H1 (cell line): Measurements from ENCODE around the gene NLRC5. TPM values are rescaled to one million over a fixed set of nuclear protein-coding genes. Genes with fewer than 3 reads are reported as not detected.

Experiments
- CTCF ChIA-PET: fragments of 300-600 bp; sonication (Branson Sonifier 250); formaldehyde crosslinking; loops from one replicate; lab custom pipeline; 2021; ENCODE audit not compliant: partially characterized antibody; lab: Charles Lee
- POLR2A ChIA-PET: fragments of 300-600 bp; sonication (Branson Sonifier 250); formaldehyde crosslinking; loops from one replicate; lab custom pipeline; 2021; ENCODE audit warnings: inconsistent platforms; ENCODE audit not compliant: partially characterized antibody; lab: Charles Lee
- DNase-seq, 2 experiments: peaks; one replicate each; pipeline versions ENCODE4 v3.0.0 to v3.0.0-alpha.2; 2010 to 2022; ENCODE audit warnings: low spot score in 2 of 2, low read depth in 1 of 2, mixed read lengths in 1 of 2
- FAIRE-seq: peaks from 2 replicates; lab custom pipeline; 2011; peaks lifted over from hg19 to GRCh38; lab: Jason Lieb, UNC
- H2AFZ ChIP-seq: 2 replicates; pipeline ENCODE4 v1.8.1; 2012; ENCODE audit warnings: low read length, inconsistent platforms
- H2AK5ac ChIP-seq: 2 replicates; pipeline ENCODE4 v1.6.1; 2013; ENCODE audit warnings: low read depth, low read length
- H2BK120ac ChIP-seq: replicated peaks from 2 replicates; pipeline ENCODE3; 2013; ENCODE audit warnings: low read depth, low read length, inconsistent platforms
- H2BK12ac ChIP-seq: 2 replicates; pipeline ENCODE4 v1.6.1; 2013; ENCODE audit warnings: low read depth, low read length
- H2BK15ac ChIP-seq: 2 replicates; pipeline ENCODE4 v1.6.1; 2013; ENCODE audit warnings: low read length
- H2BK20ac ChIP-seq: 2 replicates; pipeline ENCODE4 v1.6.1; 2013; ENCODE audit warnings: low read length
- H2BK5ac ChIP-seq: 2 replicates; pipeline ENCODE4 v1.6.1; 2013; ENCODE audit warnings: low read depth, low read length
- H3K14ac ChIP-seq: 2 replicates; pipeline ENCODE4 v1.6.1; 2013; ENCODE audit warnings: inconsistent platforms; ENCODE audit not compliant: insufficient read length
- H3K18ac ChIP-seq: 2 replicates; pipeline ENCODE4 v1.6.1; 2013; ENCODE audit warnings: low read length; ENCODE audit errors: extremely low read depth
- H3K23ac ChIP-seq: 2 replicates; pipeline ENCODE4 v1.6.1; 2013; ENCODE audit warnings: inconsistent platforms; ENCODE audit not compliant: insufficient read length
- H3K23me2 ChIP-seq: 2 replicates; pipeline ENCODE4 v1.6.1; 2013; ENCODE audit warnings: low read depth, low read length
- H3K27ac ChIP-seq: 2 replicates; pipeline ENCODE4 v1.6.1; 2011; ENCODE audit warnings: low read depth, low read length, inconsistent platforms
- H3K27me3 ChIP-seq, 4 experiments: replicated peaks in 1 of 4; 1 replicate in 1 of 4; 2 replicates in 3 of 4; pipeline versions ENCODE4 v1.6.1 to v1.8.1; 2011 to 2013; ENCODE audit warnings: low read length in 3 of 4, mild to moderate bottlenecking in 3 of 4, inconsistent platforms in 2 of 4, mixed read lengths in 2 of 4, moderate library complexity in 1 of 4; ENCODE audit not compliant: control insufficient read depth in 3 of 4, insufficient read depth in 3 of 4; ENCODE audit errors: extremely low read depth in 1 of 4
- H3K36me3 ChIP-seq, 4 experiments: 2 replicates each; pipeline versions ENCODE4 v1.6.1 to v1.8.1; 2011 to 2013; ENCODE audit warnings: mild to moderate bottlenecking in 4 of 4, low read length in 3 of 4, moderate library complexity in 2 of 4, control low read depth in 1 of 4, inconsistent platforms in 1 of 4; ENCODE audit not compliant: insufficient read depth in 4 of 4, control insufficient read depth in 2 of 4
- H3K4ac ChIP-seq: replicated peaks from 2 replicates; pipeline ENCODE3; 2013; ENCODE audit warnings: low read length, low read depth, mixed read lengths, inconsistent platforms; ENCODE audit not compliant: insufficient read length
- H3K4me1 ChIP-seq, 4 experiments: replicated peaks in 1 of 4; 1 replicate in 1 of 4; 2 replicates in 3 of 4; pipeline versions ENCODE4 v1.6.1 to v1.8.1; 2011 to 2013; ENCODE audit warnings: low read length in 3 of 4, inconsistent platforms in 2 of 4, mixed read lengths in 1 of 4; ENCODE audit not compliant: insufficient read depth in 4 of 4, control insufficient read depth in 3 of 4
- H3K4me2 ChIP-seq, 2 experiments: 2 replicates each; pipeline versions ENCODE4 v1.6.1 to v1.8.1; 2011 to 2013; ENCODE audit warnings: low read depth in 2 of 2, low read length in 2 of 2, control low read depth in 1 of 2, inconsistent platforms in 1 of 2, mild to moderate bottlenecking in 1 of 2; ENCODE audit not compliant: insufficient read depth in 1 of 2
- H3K4me3 ChIP-seq, 4 experiments: fragments of 200-600, 300-600 bp in 1 of 4; sonication (generic), shearing (Covaris generic), sonication (Bioruptor Twin) in 1 of 4; 2 replicates each; pipeline versions ENCODE4 v1.5.1 to v1.8.1; 2011 to 2016; ENCODE audit warnings: low read length in 4 of 4, low read depth in 3 of 4, control low read depth in 2 of 4, inconsistent platforms in 2 of 4, mild to moderate bottlenecking in 2 of 4, mixed read lengths in 1 of 4, moderate library complexity in 1 of 4; ENCODE audit not compliant: insufficient read depth in 2 of 4; ENCODE audit errors: extremely low read depth in 1 of 4
- H3K56ac ChIP-seq: replicated peaks from 2 replicates; pipeline ENCODE3; 2013; ENCODE audit warnings: low read depth, mild to moderate bottlenecking, mixed read lengths, low read length, inconsistent platforms; ENCODE audit not compliant: insufficient read length
- H3K79me1 ChIP-seq: 2 replicates; pipeline ENCODE4 v1.6.1; 2013; ENCODE audit warnings: low read depth, low read length, control low read depth
- H3K79me2 ChIP-seq, 2 experiments: 2 replicates each; pipeline versions ENCODE4 v1.6.1 to v1.8.1; 2012 to 2013; ENCODE audit warnings: low read length in 2 of 2, mild to moderate bottlenecking in 2 of 2, inconsistent platforms in 1 of 2; ENCODE audit not compliant: insufficient read depth in 2 of 2, control insufficient read depth in 1 of 2
- H3K9ac ChIP-seq, 4 experiments: replicated peaks in 1 of 4; 1 replicate in 1 of 4; 2 replicates in 3 of 4; pipeline versions ENCODE4 v1.6.1 to v1.8.1; 2011 to 2013; ENCODE audit warnings: low read depth in 3 of 4, low read length in 3 of 4, control low read depth in 2 of 4, mild to moderate bottlenecking in 2 of 4, moderate library complexity in 2 of 4, inconsistent platforms in 1 of 4; ENCODE audit errors: extremely low read depth in 1 of 4
- H3K9me3 ChIP-seq, 2 experiments: 2 replicates each; pipeline versions ENCODE4 v1.6.1 to v1.8.1; 2012 to 2013; ENCODE audit warnings: mild to moderate bottlenecking in 2 of 2, moderate library complexity in 2 of 2, control low read depth in 1 of 2, inconsistent platforms in 1 of 2, low read depth in 1 of 2, low read length in 1 of 2, mixed read lengths in 1 of 2; ENCODE audit not compliant: insufficient read depth in 2 of 2
- H4K20me1 ChIP-seq, 2 experiments: replicated peaks in 1 of 2; 2 replicates each; pipeline versions ENCODE3 to v1.8.1; 2011 to 2013; ENCODE audit warnings: inconsistent platforms in 2 of 2, low read length in 2 of 2, mild to moderate bottlenecking in 1 of 2; ENCODE audit not compliant: insufficient read depth in 2 of 2, control insufficient read depth in 1 of 2
- H4K5ac ChIP-seq: 2 replicates; pipeline ENCODE4 v1.6.1; 2013; ENCODE audit warnings: low read length, low read depth, mixed read lengths, inconsistent platforms; ENCODE audit not compliant: insufficient read length
- H4K8ac ChIP-seq: 2 replicates; pipeline ENCODE4 v1.8.0; 2013; ENCODE audit warnings: mild to moderate bottlenecking, moderate library complexity, low read length, inconsistent platforms; ENCODE audit not compliant: insufficient read depth; ENCODE audit errors: extremely low read depth
- H4K91ac ChIP-seq: replicated peaks from 2 replicates; pipeline ENCODE3; 2013; ENCODE audit warnings: low read length, mixed read lengths, inconsistent platforms; ENCODE audit not compliant: insufficient read length
- CTBP2 ChIP-seq: IDR thresholded peaks from 2 replicates; pipeline ENCODE4 v1.7.0; 2011; ENCODE audit warnings: borderline replicate concordance, mild to moderate bottlenecking, moderate library complexity, mixed read lengths, low read length; ENCODE audit not compliant: insufficient read depth, insufficient read length
- HDAC6 ChIP-seq: IDR thresholded peaks from one replicate; pipeline ENCODE4 v1.7.1; 2012; ENCODE audit warnings: low read depth, mild to moderate bottlenecking, inconsistent platforms, low read length, moderate library complexity
- KDM1A ChIP-seq: fragments of 200-600, 300-600 bp; sonication (generic); IDR thresholded peaks from 2 replicates; pipeline ENCODE4 v1.7.1; 2016; ENCODE audit warnings: mild to moderate bottlenecking, low read length, borderline replicate concordance
- MAX ChIP-seq: IDR thresholded peaks from 2 replicates; pipeline ENCODE4 v1.6.1; 2012; ENCODE audit warnings: inconsistent platforms
- NRF1 ChIP-seq: IDR thresholded peaks from 2 replicates; pipeline ENCODE4 v1.6.1; 2011; ENCODE audit warnings: mild to moderate bottlenecking, low read depth, low read length, improper control_type of control experiment
- RXRA ChIP-seq: IDR thresholded peaks from 2 replicates; pipeline ENCODE4 v1.6.1; 2011; ENCODE audit warnings: low read depth, mild to moderate bottlenecking, low read length, moderate library complexity; ENCODE audit not compliant: insufficient read depth
- SIRT6 ChIP-seq: IDR thresholded peaks from one replicate; pipeline ENCODE4 v1.7.1; 2012; ENCODE audit warnings: low read length, inconsistent platforms
- SUZ12 ChIP-seq: fragments of 200-600 bp; sonication (generic); IDR thresholded peaks from 2 replicates; pipeline ENCODE4 v1.6.1; 2012; ENCODE audit warnings: mild to moderate bottlenecking, inconsistent platforms, low read length, moderate library complexity, mixed read lengths
- TAF7 ChIP-seq: optimal IDR thresholded peaks from 2 replicates; pipeline ENCODE3; 2011; ENCODE audit warnings: low read depth, mild to moderate bottlenecking, inconsistent platforms, low read length, moderate library complexity, borderline replicate concordance
- TBP ChIP-seq: IDR thresholded peaks from 2 replicates; pipeline ENCODE4 v1.6.1; 2011; ENCODE audit warnings: low read depth, low read length, improper control_type of control experiment
- USF2 ChIP-seq: IDR thresholded peaks from 2 replicates; pipeline ENCODE4 v1.6.1; 2011; ENCODE audit warnings: low read length, improper control_type of control experiment
- WGBS, 2 experiments: shearing (Covaris generic) in 1 of 2; methylation state at CpG; one replicate each; pipeline versions ENCODE4 v1.1.6 to v1.1.7; 2013 to 2015; ENCODE audit warnings: low lambda C conversion rate in 2 of 2, mixed read lengths in 2 of 2, inconsistent platforms in 1 of 2, low coverage in 1 of 2, missing lambda C conversion rate in 1 of 2; ENCODE audit not compliant: insufficient replicate concordance in 2 of 2, insufficient coverage in 1 of 2, insufficient read length in 1 of 2; ENCODE audit errors: extremely low coverage in 1 of 2, missing lambda C conversion rate in 1 of 2; 5-methylcytosine and 5-hydroxymethylcytosine counted together
- polyA plus RNA-seq, 7 experiments: library from polyadenylated mRNA; depleted of rRNA in 3 of 7; stranded (reverse) in 5 of 7; unstranded in 2 of 7; fragments of >200 nt in 5 of 7; fragments of 200-250 nt in 2 of 7; gene quantifications; 1 replicate in 5 of 7; 2 replicates in 1 of 7; 4 replicates in 1 of 7; pipeline versions ENCODE4 v1.2.1 to v1.2.3, GENCODE V29; 2011 to 2013; ENCODE audit warnings: missing spikeins in 2 of 7, mixed read lengths in 2 of 7
- total RNA-seq: library from RNA; stranded (reverse); fragmentation: NEBNext Ultra II Directional; extraction: Animal tissue kit (Norgen Biotek cat#: 25700); gene quantifications from 2 replicates; pipeline ENCODE4 v1.2.1, GENCODE V29; 2021

The NLRC5 gene
- total and polyA plus RNA-seq, 2 of the 8 experiments (the other 6 are each of a cell fraction or from before 2014, with no cell fraction given): 2.2 to 3.2 TPM

- no peak overlapping the region for H4K91ac ChIP-seq
- no peaks in the 10 kb centered on the region for H4K20me1 ChIP-seq
- H2BK5ac ChIP-seq: no peak overlapping the region
- H3K27me3 ChIP-seq: no peaks in the 10 kb centered on the region
- CTCF ChIA-PET: interaction anchor here (1.0 to 6.0 kb wide), 24 partner anchors 8 to 178 kb away, joined by 3 to 75 read pairs (median 4); partner anchors contain the start of gene CETP
- FAIRE-seq: no peak
- 91% methylated on average over 12 of the region's 12 CpGs; no CpG with 5 or more reads in 1 of the 2 experiments for WGBS, 2 experiments
- no peak overlapping the region for H3K23ac ChIP-seq
- POLR2A ChIA-PET: interaction anchor here (0.6 kb wide), 1 partner anchor 13 kb away, joined by 3 read pairs; no protein-coding TSS in a partner anchor
- no peak overlapping the region for H2AK5ac ChIP-seq
- no peak overlapping the region for H3K4ac ChIP-seq
- H3K56ac ChIP-seq: no peak overlapping the region
- H2BK12ac ChIP-seq: no peak overlapping the region
- H3K9me3 ChIP-seq: 0 out of 4 replicates have a peak, but pooled peaks cover 0 to 5% of the 10 kb centered on the region in 2 experiments
- no peak overlapping the region for H3K27ac ChIP-seq
- H3K79me2 ChIP-seq: no peaks in the 10 kb centered on the region
- H3K36me3 ChIP-seq: no peaks in the 10 kb centered on the region
- H2BK20ac ChIP-seq: no peak overlapping the region
- H2BK15ac ChIP-seq: no peak overlapping the region
- H3K4me3 ChIP-seq: no peak overlapping the region
- H3K23me2 ChIP-seq: no peaks in the 10 kb centered on the region
- H3K9ac ChIP-seq: no peak overlapping the region
- H3K4me1 ChIP-seq: no peaks in the 10 kb centered on the region
- DNase-seq: no peak
- H4K8ac ChIP-seq: no peak overlapping the region
- H3K18ac ChIP-seq: no peak overlapping the region; the same call in 1 of the 2 replicates
- no peaks in the 10 kb centered on the region for H3K79me1 ChIP-seq
- no peak overlapping the region for H4K5ac ChIP-seq
- no peak overlapping the region for H3K4me2 ChIP-seq
- no peak overlapping the region for H3K14ac ChIP-seq
- peak overlapping the region; percentile 92; the same call in 1 of the 2 replicates for H2AFZ ChIP-seq
- no peak overlapping the region for H2BK120ac ChIP-seq
- TF ChIP-seq NRF1 (no peak), MAX (no peak), HDAC6 (no peak), SIRT6 (no peak), TBP (no peak), CTBP2 (no peak), KDM1A (no peak), SUZ12 (no peak), USF2 (no peak), TAF7 (no peak), RXRA (no peak)
Measured at GRCh38 chr16:57044931-57045693, 55.8 kb downstream of the NLRC5 start.
